ENCODE measurements around the gene HS6ST3.

DNA sequence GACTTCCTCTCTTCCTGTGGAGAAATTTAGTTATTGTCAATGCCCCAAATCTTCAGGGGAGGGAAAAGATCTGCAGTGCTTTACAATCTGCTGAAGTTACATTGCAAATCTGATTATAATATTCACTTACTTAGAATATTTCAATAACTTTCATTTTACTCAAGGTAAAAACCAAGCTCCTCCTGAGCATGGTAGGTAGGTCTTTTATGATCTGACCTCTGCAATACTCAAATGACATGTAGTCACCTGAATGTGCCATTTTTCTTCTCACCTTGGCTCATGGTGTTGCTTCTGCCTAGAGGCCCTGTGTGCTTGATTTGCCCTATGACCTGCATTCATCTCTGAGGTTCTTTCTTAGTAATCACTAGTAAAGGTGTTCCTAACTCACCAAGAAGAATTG, 331.4 kb downstream of the HS6ST3 start:
- no peak for TF ChIP-seq SUZ12 (IDR thresholded peaks at IDR 0.05)
- TF ChIP-seq, protein P1, sequence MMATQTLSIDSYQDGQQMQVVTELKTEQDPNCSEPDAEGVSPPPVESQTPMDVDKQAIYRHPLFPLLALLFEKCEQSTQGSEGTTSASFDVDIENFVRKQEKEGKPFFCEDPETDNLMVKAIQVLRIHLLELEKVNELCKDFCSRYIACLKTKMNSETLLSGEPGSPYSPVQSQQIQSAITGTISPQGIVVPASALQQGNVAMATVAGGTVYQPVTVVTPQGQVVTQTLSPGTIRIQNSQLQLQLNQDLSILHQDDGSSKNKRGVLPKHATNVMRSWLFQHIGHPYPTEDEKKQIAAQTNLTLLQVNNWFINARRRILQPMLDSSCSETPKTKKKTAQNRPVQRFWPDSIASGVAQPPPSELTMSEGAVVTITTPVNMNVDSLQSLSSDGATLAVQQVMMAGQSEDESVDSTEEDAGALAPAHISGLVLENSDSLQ (IDR thresholded peaks at IDR 0.05): no peak
- no peak for TF ChIP-seq TARDBP (IDR thresholded peaks at IDR 0.05)
- TF ChIP-seq FOXM1 (IDR thresholded peaks at IDR 0.05; ENCODE audit: borderline replicate concordance): no peak
- no peak for TF ChIP-seq CTBP1 (IDR thresholded peaks at IDR 0.05; ENCODE audit: borderline replicate concordance)
- TF ChIP-seq FOXA1 (IDR thresholded peaks at IDR 0.05): no peak
- no peak for TF ChIP-seq SP1 (IDR thresholded peaks at IDR 0.05)
- no peak for TF ChIP-seq BHLHE40 (IDR thresholded peaks at IDR 0.05; ENCODE audit: borderline replicate concordance)
- no peak for TF ChIP-seq ZNF384 (IDR thresholded peaks at IDR 0.05)
- TF ChIP-seq HDGF (IDR thresholded peaks at IDR 0.05; ENCODE audit: borderline replicate concordance): no peak

Measured in HEK293T (cell line).